Nephron progenitor cell (in vitro differentiated cells): ENCODE results near the gene PRAC2.

ENCODE experiments used
- DNase-seq: peaks from one replicate; pipeline ENCODE4 v3.0.0; 2021
- H3K27ac Mint-ChIP-seq: 2 replicates; pipeline ENCODE4 v1.8.0; 2021; ENCODE audit warnings: mild to moderate bottlenecking, moderate library complexity, mixed read lengths
- H3K27me3 Mint-ChIP-seq: 2 replicates; pipeline ENCODE4 v1.8.0; 2021; ENCODE audit warnings: mild to moderate bottlenecking, low read depth, mixed read lengths; ENCODE audit not compliant: poor library complexity
- H3K36me3 Mint-ChIP-seq: 2 replicates; pipeline ENCODE4 v1.8.0; 2021; ENCODE audit warnings: low read depth, mixed read lengths
- H3K4me1 Mint-ChIP-seq: 2 replicates; pipeline ENCODE4 v1.8.0; 2021; ENCODE audit warnings: mixed read lengths
- H3K4me3 Mint-ChIP-seq: 2 replicates; pipeline ENCODE4 v1.8.0; 2021; ENCODE audit warnings: mild to moderate bottlenecking, moderate library complexity, mixed read lengths
- H3K9me3 Mint-ChIP-seq: 2 replicates; pipeline ENCODE4 v1.8.0; 2021; ENCODE audit warnings: mild to moderate bottlenecking, moderate library complexity, mixed read lengths
- CTCF ChIP-seq: fragments of 200-600 bp; sonication (generic); IDR thresholded peaks from 2 replicates; pipeline ENCODE4 v1.5.0; 2021; ENCODE audit warnings: antibody characterized with exemption

PRAC2 gene

GRCh38 chr17:48737330-48738043 is 14.5 kb downstream of the PRAC2 start:
- peaks cover 15% of the 10 kb centered on the region for H3K9me3 Mint-ChIP-seq
- H3K27me3 Mint-ChIP-seq = peaks cover 100% of the 10 kb centered on the region
- no peak overlapping the region for H3K27ac Mint-ChIP-seq
- no peak for TF ChIP-seq CTCF
- H3K36me3 Mint-ChIP-seq = no peaks in the 10 kb centered on the region
- no peak overlapping the region for H3K4me3 Mint-ChIP-seq
- H3K4me1 Mint-ChIP-seq = peaks cover 25% of the 10 kb centered on the region
- no peak for DNase-seq

GRCh38 chr17:48738424-48738802 is 15.4 kb downstream of the PRAC2 start:
- Mint-ChIP-seq H3K4me3 (no peak overlapping the region), H3K36me3 (no peaks in the 10 kb centered on the region), H3K27ac (no peak overlapping the region), H3K27me3 (peaks cover 100% of the 10 kb centered on the region), H3K9me3 (peaks cover 15% of the 10 kb centered on the region), H3K4me1 (peaks cover 18% of the 10 kb centered on the region)
- DNase-seq = no peak
- TF ChIP-seq CTCF = no peak

GRCh38 chr17:48738803-48739526 is 16.0 kb downstream of the PRAC2 start:
- Mint-ChIP-seq H3K36me3 (no peaks in the 10 kb centered on the region), H3K9me3 (peaks cover 15% of the 10 kb centered on the region), H3K27me3 (peaks cover 100% of the 10 kb centered on the region), H3K4me1 (peaks cover 13% of the 10 kb centered on the region), H3K4me3 (no peak overlapping the region), H3K27ac (no peak overlapping the region)
- no peak for DNase-seq
- no peak for TF ChIP-seq CTCF

- H3K4me1 Mint-ChIP-seq = no peaks in the 10 kb centered on the region
- peaks cover 100% of the 10 kb centered on the region for H3K27me3 Mint-ChIP-seq
Observed at GRCh38 chr17:48740537-48740936, 17.6 kb downstream of the PRAC2 start.

GRCh38 chr17:48745381-48746275 is 22.6 kb downstream of the PRAC2 start:
- no peak overlapping the region for H3K27ac Mint-ChIP-seq
- no peaks in the 10 kb centered on the region for H3K36me3 Mint-ChIP-seq
- peaks cover 100% of the 10 kb centered on the region for H3K27me3 Mint-ChIP-seq
- DNase-seq = no peak
- TF ChIP-seq CTCF = no peak
- H3K9me3 Mint-ChIP-seq = peaks cover 8% of the 10 kb centered on the region
- no peak overlapping the region for H3K4me3 Mint-ChIP-seq
- peaks cover 5% of the 10 kb centered on the region for H3K4me1 Mint-ChIP-seq

More at GRCh38 chr17:48740537-48740936, 17.6 kb downstream of the PRAC2 start:
- DNase-seq = no peak
- no peak overlapping the region for H3K27ac Mint-ChIP-seq
- TF ChIP-seq CTCF = no peak
- peaks cover 15% of the 10 kb centered on the region for H3K9me3 Mint-ChIP-seq
- H3K4me3 Mint-ChIP-seq = no peak overlapping the region
- H3K36me3 Mint-ChIP-seq = no peaks in the 10 kb centered on the region
